Smooth muscle cell of bladder (primary cell): Measurements from ENCODE around the gene GOLGA2. TPM values are rescaled to one million over a fixed set of nuclear protein-coding genes. Genes with fewer than 3 reads are reported as not detected.

ENCODE experiments used
- total RNA-seq: library from RNA; depleted of rRNA; stranded (reverse); fragments of >200 nt; gene quantifications from 2 replicates; pipeline ENCODE4 v1.2.3, GENCODE V29; 2014

GOLGA2 gene, protein sequence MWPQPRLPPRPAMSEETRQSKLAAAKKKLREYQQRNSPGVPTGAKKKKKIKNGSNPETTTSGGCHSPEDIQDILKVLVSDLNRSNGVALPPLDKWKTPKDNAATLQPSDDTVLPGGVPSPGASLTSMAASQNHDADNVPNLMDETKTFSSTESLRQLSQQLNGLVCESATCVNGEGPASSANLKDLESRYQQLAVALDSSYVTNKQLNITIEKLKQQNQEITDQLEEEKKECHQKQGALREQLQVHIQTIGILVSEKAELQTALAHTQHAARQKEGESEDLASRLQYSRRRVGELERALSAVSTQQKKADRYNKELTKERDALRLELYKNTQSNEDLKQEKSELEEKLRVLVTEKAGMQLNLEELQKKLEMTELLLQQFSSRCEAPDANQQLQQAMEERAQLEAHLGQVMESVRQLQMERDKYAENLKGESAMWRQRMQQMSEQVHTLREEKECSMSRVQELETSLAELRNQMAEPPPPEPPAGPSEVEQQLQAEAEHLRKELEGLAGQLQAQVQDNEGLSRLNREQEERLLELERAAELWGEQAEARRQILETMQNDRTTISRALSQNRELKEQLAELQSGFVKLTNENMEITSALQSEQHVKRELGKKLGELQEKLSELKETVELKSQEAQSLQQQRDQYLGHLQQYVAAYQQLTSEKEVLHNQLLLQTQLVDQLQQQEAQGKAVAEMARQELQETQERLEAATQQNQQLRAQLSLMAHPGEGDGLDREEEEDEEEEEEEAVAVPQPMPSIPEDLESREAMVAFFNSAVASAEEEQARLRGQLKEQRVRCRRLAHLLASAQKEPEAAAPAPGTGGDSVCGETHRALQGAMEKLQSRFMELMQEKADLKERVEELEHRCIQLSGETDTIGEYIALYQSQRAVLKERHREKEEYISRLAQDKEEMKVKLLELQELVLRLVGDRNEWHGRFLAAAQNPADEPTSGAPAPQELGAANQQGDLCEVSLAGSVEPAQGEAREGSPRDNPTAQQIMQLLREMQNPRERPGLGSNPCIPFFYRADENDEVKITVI
- total RNA-seq = 136 and 138 TPM in 2 replicates

DNA sequence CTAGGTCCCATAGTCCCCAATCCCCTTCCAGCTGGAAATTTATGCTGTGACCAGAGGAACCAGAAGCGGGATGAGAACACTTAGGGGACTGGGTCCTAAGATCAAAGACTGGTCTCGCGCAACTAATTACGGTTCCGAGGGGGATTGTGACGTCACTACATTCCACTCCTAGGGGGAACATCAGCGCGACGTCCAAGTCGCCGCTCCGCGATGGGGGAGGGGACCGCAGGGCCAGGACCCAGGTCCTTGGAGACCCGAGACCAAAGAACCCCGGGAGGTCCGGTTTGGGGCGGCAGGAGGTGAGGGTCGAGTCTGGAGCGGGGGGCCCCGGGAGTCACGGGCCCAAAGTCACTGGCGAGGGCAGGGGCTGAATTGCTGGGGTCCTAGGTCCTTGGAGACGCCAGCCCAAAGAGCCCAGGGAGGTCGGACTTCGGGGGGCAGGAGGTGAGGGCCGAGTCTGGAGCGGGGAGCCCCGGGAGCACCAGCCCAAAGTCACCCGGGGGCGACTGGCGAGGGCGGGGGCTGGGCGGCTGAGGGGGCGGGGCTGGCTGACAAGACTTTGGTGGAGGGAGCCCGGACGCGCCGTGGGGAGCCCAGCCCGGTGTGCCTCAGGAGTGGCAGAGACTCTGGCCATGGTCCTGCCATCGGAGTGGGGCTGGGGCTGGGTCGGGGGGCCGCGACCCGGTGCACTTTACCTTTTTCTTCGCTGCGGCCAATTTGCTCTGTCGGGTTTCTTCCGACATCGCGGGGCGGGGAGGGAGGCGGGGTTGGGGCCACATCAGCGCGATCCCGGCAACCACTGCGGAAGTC, at the start of gene GOLGA2:
Gene GOLGA2 (minus strand): TSS at position 810 of the 810 bp plus-strand sequence. CDS start 31 bp downstream, at position 779.

DNA sequence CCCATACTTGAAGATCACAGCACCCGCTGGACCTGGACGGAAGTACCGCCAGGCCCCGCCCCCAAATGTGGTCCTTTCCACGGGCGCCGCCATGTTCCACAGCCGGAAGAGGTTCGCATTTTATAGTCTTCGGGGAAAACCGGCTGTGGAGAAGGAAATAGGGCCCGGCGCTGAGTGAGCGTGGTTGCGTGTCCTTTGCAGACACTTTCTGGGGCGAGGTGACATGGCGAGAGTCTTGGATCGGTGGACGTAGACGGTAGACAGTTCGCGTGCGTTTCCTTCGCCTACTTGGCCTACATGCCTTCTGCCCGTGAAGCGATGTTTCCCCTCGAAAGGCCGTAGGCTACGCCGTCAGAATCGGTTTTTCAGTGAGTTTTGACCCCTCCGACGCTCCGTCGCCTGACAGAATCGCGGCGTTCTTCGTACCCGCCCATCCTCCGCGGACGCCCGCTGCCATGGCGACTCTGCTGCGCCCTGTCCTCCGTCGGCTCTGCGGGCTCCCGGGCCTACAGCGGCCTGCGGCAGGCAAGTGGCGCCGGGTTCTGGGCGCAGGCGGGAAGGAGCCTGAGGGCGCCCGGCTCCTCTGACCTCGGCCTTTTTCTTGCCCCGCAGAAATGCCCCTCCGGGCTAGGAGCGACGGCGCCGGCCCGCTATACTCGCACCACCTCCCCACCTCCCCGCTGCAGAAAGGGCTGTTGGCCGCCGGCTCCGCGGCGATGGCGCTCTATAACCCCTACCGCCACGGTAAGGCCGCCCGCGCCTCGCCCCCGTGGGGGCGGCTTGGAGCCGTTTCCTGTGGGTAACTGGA, 46.8 kb upstream of the GOLGA2 start, which contains the start of the genes COQ4 and TRUB2:
Gene COQ4 (plus strand): TSS at position 436 of the 808 bp plus-strand sequence. CDS start 20 bp downstream, at position 456.
Gene TRUB2 (minus strand): TSS at position 44 of the 808 bp plus-strand sequence. CDS start 39 bp downstream, at position 5.

DNA sequence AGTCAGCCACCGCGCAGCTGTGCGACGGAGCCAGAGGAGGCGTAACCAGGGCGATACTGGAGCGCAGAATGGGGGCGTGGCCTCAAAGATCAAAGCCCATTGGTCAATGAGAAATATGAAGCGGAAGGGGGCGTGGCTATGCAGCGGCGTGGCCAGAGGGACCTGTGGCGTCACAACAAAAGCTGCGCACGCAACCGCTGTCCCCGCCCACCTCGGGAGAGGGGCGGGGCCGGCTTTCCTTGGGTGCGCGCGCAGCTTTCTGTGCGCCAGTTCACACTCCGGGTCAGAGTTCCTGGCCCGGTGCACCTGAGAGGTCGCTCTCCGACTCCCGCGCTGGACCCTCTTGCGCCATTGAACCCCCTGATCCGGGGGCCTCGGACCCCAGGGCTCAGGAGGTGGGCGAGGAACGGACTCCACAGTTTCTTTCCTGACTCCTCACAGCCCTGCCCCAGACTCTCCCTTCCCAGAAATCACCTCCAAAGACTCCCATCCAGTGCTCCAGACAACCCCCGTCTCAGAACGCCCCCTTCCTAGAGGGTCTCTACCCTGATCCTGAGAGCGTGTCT, 284 bp upstream of the GOLGA2 start, which contains the start of gene SWI5:
Gene SWI5 (plus strand): TSS at position 269 of the 566 bp plus-strand sequence.

Other genes with a start within 250 kb of the GOLGA2 start
- 10.8 and 13.0 TPM in 2 replicates for gene NAIF1, start 208.7 kb downstream of the GOLGA2 start, total RNA-seq
- gene SLC25A25, start 207.8 kb downstream of the GOLGA2 start, total RNA-seq = 24.2 and 25.1 TPM in 2 replicates
- 69.4 and 77.2 TPM in 2 replicates for gene PTGES2, start 148.3 kb downstream of the GOLGA2 start, total RNA-seq
- gene LCN2, start 126.6 kb downstream of the GOLGA2 start, total RNA-seq = not detected in 2 replicates
- gene BBLN, start 115.7 kb downstream of the GOLGA2 start, total RNA-seq = 26.0 and 27.9 TPM in 2 replicates
- 12.8 and 18.8 TPM in 2 replicates for gene CIZ1, start 84.4 kb downstream of the GOLGA2 start, total RNA-seq
- gene DNM1, start 72.6 kb downstream of the GOLGA2 start, total RNA-seq = 5.7 and 9.6 TPM in 2 replicates
- gene SWI5, start 269 bp upstream of the GOLGA2 start, total RNA-seq = 39.0 and 42.0 TPM in 2 replicates
- gene TRUB2, start 46.4 kb upstream of the GOLGA2 start, total RNA-seq = 17.5 and 18.0 TPM in 2 replicates
- gene COQ4, start 46.8 kb upstream of the GOLGA2 start, total RNA-seq = 16.2 and 17.2 TPM in 2 replicates
- gene SLC27A4, start 64.5 kb upstream of the GOLGA2 start, total RNA-seq = 10.2 and 14.2 TPM in 2 replicates
- 30.3 and 32.9 TPM in 2 replicates for gene URM1, start 95.4 kb upstream of the GOLGA2 start, total RNA-seq
- 71.5 and 120 TPM in 2 replicates for gene CERCAM, start 144.8 kb upstream of the GOLGA2 start, total RNA-seq
- gene ODF2, start 180.0 kb upstream of the GOLGA2 start, total RNA-seq = 30.0 and 39.2 TPM in 2 replicates
- gene GLE1, start 228.7 kb upstream of the GOLGA2 start, total RNA-seq = 16.6 and 20.1 TPM in 2 replicates